Measurements from ENCODE around the gene E2F4. TPM values are rescaled to one million over a fixed set of nuclear protein-coding genes. Genes with fewer than 3 reads are reported as not detected.

E2F4 gene
- total and polyA plus RNA-seq, 11 donors, result 25.2 to 71.3 (median 33.7) TPM

DNA sequence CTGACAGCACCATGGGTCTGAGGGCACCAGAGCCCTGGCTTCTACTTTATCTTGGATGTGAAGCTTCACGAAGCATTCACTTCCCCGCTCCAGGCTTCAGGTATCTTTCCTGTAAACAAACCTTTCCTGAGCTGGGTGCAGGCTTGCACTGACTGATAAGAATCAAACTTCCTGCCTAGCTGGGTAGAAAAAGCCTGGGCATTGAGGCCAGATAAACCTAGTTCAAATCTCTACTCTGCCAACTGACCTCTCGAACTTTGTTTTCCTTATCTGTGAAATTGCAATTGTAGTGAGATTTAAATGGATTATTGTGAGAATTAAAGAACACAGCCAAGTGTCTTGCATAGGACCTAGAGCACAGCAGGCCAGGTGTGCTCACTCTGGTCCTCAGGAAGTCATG, 32.0 kb downstream of the E2F4 start:
- 49 to 67% (median 62%) methylated on average over 3 of the region's 3 CpGs for WGBS, 4 donors

DNA sequence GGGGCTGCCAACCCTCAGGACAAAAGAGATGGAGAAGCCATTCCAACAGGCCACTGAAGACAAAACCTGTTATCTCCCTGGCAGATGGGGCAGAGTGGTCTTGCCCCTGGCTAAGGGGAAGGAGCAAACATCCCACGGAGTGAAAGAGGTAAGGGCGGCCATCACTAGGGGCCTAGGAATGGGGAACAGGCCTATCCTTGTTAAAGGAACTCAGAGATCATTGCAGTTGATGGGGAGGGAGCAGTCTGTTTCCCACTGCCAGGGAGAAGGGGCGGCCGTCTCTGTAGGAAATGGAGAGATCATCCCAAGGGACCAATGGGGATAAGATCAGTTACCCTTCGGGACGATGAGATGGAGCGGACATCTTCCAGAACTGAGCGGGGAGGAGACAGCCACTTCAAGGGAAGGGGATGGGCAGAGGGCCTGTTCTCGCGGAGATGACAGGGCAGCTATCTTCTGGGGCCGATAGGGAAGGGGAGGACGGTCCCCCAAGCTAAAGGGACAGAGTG, 34.4 kb downstream of the E2F4 start:
- 8 to 9% (median 9%) methylated on average over 12 of the region's 12 CpGs for WGBS, 4 donors
- Histone ChIP-seq H3K27ac (peak overlapping the region; percentile 66 to 94 (median 90)), H3K4me1 (peaks cover 2 to 32% (median 17%) of the 10 kb centered on the region in 12 donors), H3K36me3 (peaks cover 0 to 41% (median 34%) of the 10 kb centered on the region in 9 donors), H3K9me3 (no peaks in the 10 kb centered on the region), H3K27me3 (no peaks in the 10 kb centered on the region), H3K4me3 (peak overlapping the region; percentile 45 to 97 (median 84))
- intact Hi-C loops (cut with DNase I), result loop anchor here in 5 of 10 donors (2.0 to 5.0 kb wide), 3 partner anchors 20 to 44 kb away; partner anchors contain the start of genes E2F4 (in 4 of the 5), EXOC3L1 (in 4 of the 5), FHOD1 (in 1 of the 5) and MATCAP1 (in 1 of the 5)
- peak in 1 of 5 donors; percentile 52 for DNase-seq
- TF ChIP-seq CTCF (IDR thresholded peaks at IDR 0.05) (no peak), POLR2A (IDR thresholded peaks at IDR 0.05) (no peak)
- no peak for ATAC-seq

More for the DNA sequence above, 32.0 kb downstream of the E2F4 start:
- Histone ChIP-seq H3K36me3 (peaks cover 0 to 23% (median 10%) of the 10 kb centered on the region in 9 donors), H3K4me1 (peaks cover 2 to 32% (median 17%) of the 10 kb centered on the region in 12 donors), H3K9me3 (no peaks in the 10 kb centered on the region), H3K4me3 (no peak overlapping the region), H3K27ac (peak overlapping the region in 1 of 12 donors; percentile 49), H3K27me3 (no peaks in the 10 kb centered on the region)
- intact Hi-C loops (cut with DNase I), result no loop called here
- ATAC-seq (no peak), DNase-seq (no peak)
- TF ChIP-seq POLR2A (IDR thresholded peaks at IDR 0.05) (no peak), CTCF (IDR thresholded peaks at IDR 0.05) (no peak)

GRCh38 chr16:67226804-67227566, 35.0 kb downstream of the E2F4 start, which contains the start of gene TMEM208:
Gene TMEM208 (plus strand): TSS chr16:67227130. CDS start chr16:67227219, 89 bp downstream.
- peaks cover 0 to 48% (median 40%) of the 10 kb centered on the region in 9 donors for H3K36me3 ChIP-seq
- no peaks in the 10 kb centered on the region for H3K9me3 ChIP-seq
- intact Hi-C loops (cut with DNase I), result loop anchor here in 5 of 10 donors (2.0 to 5.0 kb wide), 3 partner anchors 20 to 44 kb away; partner anchors contain the start of genes E2F4 (in 4 of the 5), EXOC3L1 (in 4 of the 5), FHOD1 (in 1 of the 5) and MATCAP1 (in 1 of the 5)
- peak within 1 kb of the TSS; percentile 55 to 97 (median 84) for H3K4me3 ChIP-seq
- peak within 1 kb of the TSS; percentile 66 to 94 (median 90) for H3K27ac ChIP-seq
- ATAC-seq (peak; percentile 95 to 98 (median 96)), DNase-seq (peak; percentile 98 to 99 (median 99))
- 0 to 1% (median 1%) methylated on average over 35 to 46 of the region's 46 CpGs for WGBS, 4 donors
- TF ChIP-seq CTCF (IDR thresholded peaks at IDR 0.05), result peak in 6 of 12 donors; percentile 1 to 39 (median 13)
- TF ChIP-seq POLR2A (IDR thresholded peaks at IDR 0.05), result peak in 1 of 2 donors; percentile 70
- peaks cover 2 to 32% (median 17%) of the 10 kb centered on the region in 12 donors for H3K4me1 ChIP-seq
- no peaks in the 10 kb centered on the region for H3K27me3 ChIP-seq

Data from heart left ventricle (tissue), 16 donors.